Activated CD4-positive, alpha-beta T cell treated with anti-CD3 and anti-CD28 coated beads for 36 hours (primary cell): Measurements from ENCODE around the gene AAK1. TPM values are rescaled to one million over a fixed set of nuclear protein-coding genes. Genes with fewer than 3 reads are reported as not detected.

Source experiments
- ATAC-seq: fragments of 200-7000 bp; cut with Tn5 transposase; one replicate; pipeline ENCODE4 v1.10.0; 2021; ENCODE audit warnings: mild to moderate bottlenecking, moderate library complexity
- CTCF ChIA-PET: fragments of 350-600 bp; sonication (Branson Sonifier 250); formaldehyde crosslinking; loops from one replicate; lab custom pipeline; 2021; ENCODE audit warnings: antibody characterized with exemption; lab: Charles Lee
- POLR2A ChIA-PET: fragments of 350-600 bp; sonication (Branson Sonifier 250); formaldehyde crosslinking; loops from one replicate; lab custom pipeline; 2021; ENCODE audit warnings: antibody characterized with exemption, inconsistent platforms; lab: Charles Lee
- DNase-seq: peaks from one replicate; pipeline ENCODE4 v3.0.0-alpha.2; 2020
- H3K27ac Mint-ChIP-seq: one replicate; pipeline ENCODE4 v1.8.0; 2021; ENCODE audit warnings: mixed read lengths
- H3K27me3 Mint-ChIP-seq: one replicate; pipeline ENCODE4 v1.8.0; 2021; ENCODE audit warnings: mixed read lengths
- H3K36me3 Mint-ChIP-seq: one replicate; pipeline ENCODE4 v1.8.0; 2021; ENCODE audit warnings: low read depth, mixed read lengths
- H3K4me1 Mint-ChIP-seq: one replicate; pipeline ENCODE4 v1.8.0; 2021; ENCODE audit warnings: mixed read lengths
- H3K4me3 Mint-ChIP-seq: one replicate; pipeline ENCODE4 v1.8.0; 2021; ENCODE audit warnings: mild to moderate bottlenecking, moderate library complexity, mixed read lengths
- H3K9me3 Mint-ChIP-seq: one replicate; pipeline ENCODE4 v1.8.0; 2021; ENCODE audit warnings: low read depth, mixed read lengths
- intact Hi-C, 2 experiments: fragments of 100-400 bp; cut with DNase I in 1 of 2; cut with micrococcal nuclease in 1 of 2; formaldehyde crosslinking; loops; one replicate each; pipeline versions ENCODE4 v1.14.2 to v1.15.1; 2022 to 2024; cut with DNase I, micrococcal nuclease
- total RNA-seq, 2 experiments: library from RNA; stranded (reverse); gene quantifications; one replicate each; pipeline ENCODE4 v1.2.3, GENCODE V29; 2021

The AAK1 gene
- total RNA-seq, 2 experiments from 2014 or later: 95.9 to 104 TPM

GRCh38 chr2:69565431-69565839 is 78.1 kb downstream of the AAK1 start:
- Mint-ChIP-seq H3K4me1 (peaks cover 93% of the 10 kb centered on the region), H3K27ac (peak overlapping the region; percentile 52), H3K4me3 (no peak overlapping the region), H3K9me3 (no peaks in the 10 kb centered on the region), H3K36me3 (peaks cover 9% of the 10 kb centered on the region), H3K27me3 (no peaks in the 10 kb centered on the region)
- ChIA-PET CTCF (interaction anchor here (0.6 to 7.9 kb wide), 55 partner anchors 8 to 592 kb away, joined by 3 to 189 read pairs (median 5); no protein-coding TSS in a partner anchor), POLR2A (interaction anchor here (0.6 to 1.0 kb wide), 2 partner anchors 94 to 457 kb away, joined by 3 to 7 read pairs; no protein-coding TSS in a partner anchor)
- intact Hi-C loops: loop anchor here (2.0 to 10.0 kb wide), 3 partner anchors 77 to 188 kb away; partner anchors contain the start of gene AAK1 (in 2 of the 2)
- peak; percentile 78 for ATAC-seq
- DNase-seq: peak; percentile 83

GRCh38 chr2:69564604-69565003 is 78.9 kb downstream of the AAK1 start:
- CTCF ChIA-PET: interaction anchor here (0.6 to 7.9 kb wide), 53 partner anchors 8 to 534 kb away, joined by 3 to 189 read pairs (median 5); no protein-coding TSS in a partner anchor
- no peaks in the 10 kb centered on the region for H3K9me3 Mint-ChIP-seq
- no peak overlapping the region for H3K4me3 Mint-ChIP-seq
- H3K27me3 Mint-ChIP-seq: no peaks in the 10 kb centered on the region
- intact Hi-C loops: loop anchor here (2.0 to 10.0 kb wide), 4 partner anchors 78 to 187 kb away; partner anchors contain the start of gene AAK1 (in 2 of the 2)
- POLR2A ChIA-PET: interaction anchor here (0.6 to 1.0 kb wide), 2 partner anchors 19 to 95 kb away, joined by 3 read pairs; no protein-coding TSS in a partner anchor
- DNase-seq (no peak), ATAC-seq (no peak)
- H3K27ac Mint-ChIP-seq: peak overlapping the region; percentile 52
- H3K36me3 Mint-ChIP-seq: peaks cover 7% of the 10 kb centered on the region
- peaks cover 94% of the 10 kb centered on the region for H3K4me1 Mint-ChIP-seq

GRCh38 chr2:69563021-69563420 is 80.5 kb downstream of the AAK1 start:
- CTCF ChIA-PET: interaction anchor here (1.2 to 7.9 kb wide), 6 partner anchors 9 to 103 kb away, joined by 3 to 189 read pairs (median 30); no protein-coding TSS in a partner anchor
- intact Hi-C loops: loop anchor here in 1 of 2 experiments (5.0 to 10.0 kb wide), 2 partner anchors 82 to 134 kb away; partner anchors contain the start of gene AAK1
- peaks cover 2% of the 10 kb centered on the region for H3K36me3 Mint-ChIP-seq
- H3K27ac Mint-ChIP-seq: no peak overlapping the region
- DNase-seq (no peak), ATAC-seq (no peak)
- H3K27me3 Mint-ChIP-seq: no peaks in the 10 kb centered on the region
- H3K4me1 Mint-ChIP-seq: peaks cover 91% of the 10 kb centered on the region
- no peak overlapping the region for H3K4me3 Mint-ChIP-seq
- POLR2A ChIA-PET: no interaction called here
- H3K9me3 Mint-ChIP-seq: no peaks in the 10 kb centered on the region

- ChIA-PET CTCF (interaction anchor here (0.6 to 7.9 kb wide), 20 partner anchors 9 to 827 kb away, joined by 3 to 189 read pairs (median 4); partner anchors contain the start of gene ARHGAP25), POLR2A (no interaction called here)
- no peak for DNase-seq
- H3K4me3 Mint-ChIP-seq: no peak overlapping the region
- H3K27me3 Mint-ChIP-seq: no peaks in the 10 kb centered on the region
- no peak overlapping the region for H3K27ac Mint-ChIP-seq
- ATAC-seq: no peak
- H3K4me1 Mint-ChIP-seq: peaks cover 88% of the 10 kb centered on the region
- no peaks in the 10 kb centered on the region for H3K9me3 Mint-ChIP-seq
- intact Hi-C loops: loop anchor here in 1 of 2 experiments (5.0 to 10.0 kb wide), 2 partner anchors 84 to 136 kb away; partner anchors contain the start of gene AAK1
- peaks cover 13% of the 10 kb centered on the region for H3K36me3 Mint-ChIP-seq
Observed at GRCh38 chr2:69561101-69561500, 82.4 kb downstream of the AAK1 start.

- ChIA-PET POLR2A (no interaction called here), CTCF (interaction anchor here (1.1 to 7.9 kb wide), 11 partner anchors 8 to 257 kb away, joined by 3 to 189 read pairs (median 5); no protein-coding TSS in a partner anchor)
- H3K27ac Mint-ChIP-seq: peak overlapping the region; percentile 58
- intact Hi-C loops: loop anchor here in 1 of 2 experiments (5.0 to 10.0 kb wide), 2 partner anchors 85 to 137 kb away; partner anchors contain the start of gene AAK1
- DNase-seq (no peak), ATAC-seq (peak; percentile 31)
- H3K4me3 Mint-ChIP-seq: no peak overlapping the region
- no peaks in the 10 kb centered on the region for H3K27me3 Mint-ChIP-seq
- no peaks in the 10 kb centered on the region for H3K9me3 Mint-ChIP-seq
- H3K4me1 Mint-ChIP-seq: peaks cover 87% of the 10 kb centered on the region
- H3K36me3 Mint-ChIP-seq: peaks cover 15% of the 10 kb centered on the region
Observed at GRCh38 chr2:69560147-69560482, 83.4 kb downstream of the AAK1 start.

- peaks cover 87% of the 10 kb centered on the region for H3K4me1 Mint-ChIP-seq
- POLR2A ChIA-PET: no interaction called here
- CTCF ChIA-PET: interaction anchor here (0.6 to 7.9 kb wide), 5 partner anchors 14 to 230 kb away, joined by 3 to 189 read pairs (median 16); no protein-coding TSS in a partner anchor
- H3K27me3 Mint-ChIP-seq: no peaks in the 10 kb centered on the region
- no peaks in the 10 kb centered on the region for H3K9me3 Mint-ChIP-seq
- DNase-seq (peak; percentile 27), ATAC-seq (peak; percentile 75)
- intact Hi-C loops: loop anchor here (1.0 to 10.0 kb wide), 5 partner anchors 85 to 258 kb away; partner anchors contain the start of gene AAK1 (in 1 of the 2)
- peak overlapping the region; percentile 58 for H3K27ac Mint-ChIP-seq
- H3K4me3 Mint-ChIP-seq: no peak overlapping the region
- peaks cover 21% of the 10 kb centered on the region for H3K36me3 Mint-ChIP-seq
Observed at GRCh38 chr2:69559442-69560146, 83.9 kb downstream of the AAK1 start.

- intact Hi-C loops: loop anchor here in 1 of 2 experiments (5.0 kb wide), 1 partner anchor 261 kb away; no protein-coding TSS in a partner anchor
- peaks cover 67% of the 10 kb centered on the region for H3K4me1 Mint-ChIP-seq
- CTCF ChIA-PET: interaction anchor here (0.5 to 1.4 kb wide), 5 partner anchors 9 to 181 kb away, joined by 3 to 5 read pairs (median 3); no protein-coding TSS in a partner anchor
- no peaks in the 10 kb centered on the region for H3K27me3 Mint-ChIP-seq
- no peaks in the 10 kb centered on the region for H3K9me3 Mint-ChIP-seq
- peaks cover 34% of the 10 kb centered on the region for H3K36me3 Mint-ChIP-seq
- ATAC-seq (no peak), DNase-seq (no peak)
- POLR2A ChIA-PET: no interaction called here
- no peak overlapping the region for H3K4me3 Mint-ChIP-seq
- H3K27ac Mint-ChIP-seq: peak overlapping the region; percentile 34
Observed at GRCh38 chr2:69556008-69556407, 87.5 kb downstream of the AAK1 start.

GRCh38 chr2:69554981-69555380 is 88.6 kb downstream of the AAK1 start:
- ATAC-seq: peak; percentile 51
- peak overlapping the region; percentile 1 for H3K4me3 Mint-ChIP-seq
- CTCF ChIA-PET: interaction anchor here (0.5 to 3.6 kb wide), 7 partner anchors 10 to 553 kb away, joined by 3 to 41 read pairs (median 4); no protein-coding TSS in a partner anchor
- no peaks in the 10 kb centered on the region for H3K9me3 Mint-ChIP-seq
- no peaks in the 10 kb centered on the region for H3K27me3 Mint-ChIP-seq
- peak overlapping the region; percentile 75 for H3K27ac Mint-ChIP-seq
- peaks cover 34% of the 10 kb centered on the region for H3K36me3 Mint-ChIP-seq
- peaks cover 63% of the 10 kb centered on the region for H3K4me1 Mint-ChIP-seq
- intact Hi-C loops: loop anchor here in 1 of 2 experiments (5.0 kb wide), 1 partner anchor 262 kb away; no protein-coding TSS in a partner anchor
- DNase-seq: no peak
- POLR2A ChIA-PET: no interaction called here

GRCh38 chr2:69554568-69554967 is 89.0 kb downstream of the AAK1 start:
- Mint-ChIP-seq H3K4me1 (peaks cover 61% of the 10 kb centered on the region), H3K36me3 (peaks cover 36% of the 10 kb centered on the region), H3K27me3 (no peaks in the 10 kb centered on the region), H3K9me3 (no peaks in the 10 kb centered on the region), H3K27ac (peak overlapping the region; percentile 75), H3K4me3 (peak overlapping the region; percentile 1)
- intact Hi-C loops: no loop called here
- no peak for ATAC-seq
- ChIA-PET POLR2A (no interaction called here), CTCF (interaction anchor here (0.5 to 3.6 kb wide), 6 partner anchors 9 to 160 kb away, joined by 3 to 41 read pairs (median 4); no protein-coding TSS in a partner anchor)
- no peak for DNase-seq

- DNase-seq (no peak), ATAC-seq (no peak)
- no peaks in the 10 kb centered on the region for H3K27me3 Mint-ChIP-seq
- no peaks in the 10 kb centered on the region for H3K9me3 Mint-ChIP-seq
- H3K4me1 Mint-ChIP-seq: peaks cover 61% of the 10 kb centered on the region
- H3K36me3 Mint-ChIP-seq: peaks cover 39% of the 10 kb centered on the region
- peak overlapping the region; percentile 37 for H3K27ac Mint-ChIP-seq
- intact Hi-C loops: no loop called here
- ChIA-PET CTCF (interaction anchor here (0.7 to 3.6 kb wide), 5 partner anchors 9 to 171 kb away, joined by 3 to 41 read pairs (median 4); no protein-coding TSS in a partner anchor), POLR2A (interaction anchor here (0.5 to 0.6 kb wide), 2 partner anchors 369 to 562 kb away, joined by 3 read pairs; no protein-coding TSS in a partner anchor)
- no peak overlapping the region for H3K4me3 Mint-ChIP-seq
Observed at GRCh38 chr2:69553991-69554390, 89.5 kb downstream of the AAK1 start.
